B cell (primary cell): ENCODE results near the gene FHIT.

Experiments used
- EZH2 ChIP-seq: IDR thresholded peaks from 2 replicates; pipeline ENCODE4 v1.6.1; 2012; ENCODE audit warnings: borderline replicate concordance, low read depth, mild to moderate bottlenecking, moderate library complexity, low read length; ENCODE audit not compliant: insufficient read depth, poor library complexity, severe bottlenecking
- TF ChIP-seq, protein P1 (sequence below): fragments of 200-600 bp; IDR thresholded peaks from one replicate; pipeline ENCODE4 v1.8.0; 2022; ENCODE audit warnings: antibody characterized with exemption, mild to moderate bottlenecking

DNA sequence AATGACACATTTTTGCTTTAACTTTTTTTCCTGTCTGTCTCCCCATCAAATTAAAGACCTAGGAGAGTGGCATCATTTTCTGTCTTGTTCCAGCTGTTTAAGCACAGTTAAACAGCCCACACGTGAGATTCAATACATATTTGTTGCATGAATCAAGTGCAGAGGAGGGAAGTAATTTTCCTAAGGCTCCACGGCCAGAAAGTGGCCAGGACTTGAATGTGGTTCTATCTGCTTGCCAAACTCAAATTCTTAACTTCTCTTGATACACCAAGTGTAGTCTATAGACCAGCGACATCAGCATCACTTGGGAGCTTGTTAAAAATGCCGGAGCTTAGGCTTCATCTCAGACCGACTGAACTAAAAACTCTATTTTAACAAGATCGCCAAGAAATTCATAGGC is 1476.6 kb downstream of the FHIT start:
- TF ChIP-seq, protein P1, sequence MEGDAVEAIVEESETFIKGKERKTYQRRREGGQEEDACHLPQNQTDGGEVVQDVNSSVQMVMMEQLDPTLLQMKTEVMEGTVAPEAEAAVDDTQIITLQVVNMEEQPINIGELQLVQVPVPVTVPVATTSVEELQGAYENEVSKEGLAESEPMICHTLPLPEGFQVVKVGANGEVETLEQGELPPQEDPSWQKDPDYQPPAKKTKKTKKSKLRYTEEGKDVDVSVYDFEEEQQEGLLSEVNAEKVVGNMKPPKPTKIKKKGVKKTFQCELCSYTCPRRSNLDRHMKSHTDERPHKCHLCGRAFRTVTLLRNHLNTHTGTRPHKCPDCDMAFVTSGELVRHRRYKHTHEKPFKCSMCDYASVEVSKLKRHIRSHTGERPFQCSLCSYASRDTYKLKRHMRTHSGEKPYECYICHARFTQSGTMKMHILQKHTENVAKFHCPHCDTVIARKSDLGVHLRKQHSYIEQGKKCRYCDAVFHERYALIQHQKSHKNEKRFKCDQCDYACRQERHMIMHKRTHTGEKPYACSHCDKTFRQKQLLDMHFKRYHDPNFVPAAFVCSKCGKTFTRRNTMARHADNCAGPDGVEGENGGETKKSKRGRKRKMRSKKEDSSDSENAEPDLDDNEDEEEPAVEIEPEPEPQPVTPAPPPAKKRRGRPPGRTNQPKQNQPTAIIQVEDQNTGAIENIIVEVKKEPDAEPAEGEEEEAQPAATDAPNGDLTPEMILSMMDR: no peak
- no peak for TF ChIP-seq EZH2
